Ammon's horn (tissue), 1 donor: ENCODE data around the gene OR10A3.

ENCODE experiments used
- DNase-seq: peaks from one replicate; pipeline ENCODE4 v3.0.0-alpha.2; 2016; ENCODE audit warnings: low spot score

The OR10A3 gene

DNA sequence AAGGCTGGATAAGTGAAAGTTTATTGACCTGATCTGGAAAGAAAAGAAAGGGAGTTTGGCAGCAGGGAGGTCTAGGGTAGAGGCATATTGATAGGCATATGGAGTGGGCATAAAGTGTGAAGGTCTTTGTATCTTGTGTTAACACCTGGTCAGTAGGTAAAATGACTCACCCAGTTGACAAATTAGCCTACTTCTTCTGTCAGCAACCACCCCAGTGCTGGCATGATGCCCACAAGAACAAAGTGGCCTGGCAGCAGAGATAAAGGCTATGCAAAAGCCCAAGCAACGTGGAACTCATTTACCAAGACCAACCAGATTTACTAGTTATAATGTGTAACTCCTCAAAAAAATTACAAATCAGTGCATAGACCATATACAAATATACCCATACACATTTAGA, 4.9 kb downstream of the OR10A3 start:
- no peak for DNase-seq

DNA sequence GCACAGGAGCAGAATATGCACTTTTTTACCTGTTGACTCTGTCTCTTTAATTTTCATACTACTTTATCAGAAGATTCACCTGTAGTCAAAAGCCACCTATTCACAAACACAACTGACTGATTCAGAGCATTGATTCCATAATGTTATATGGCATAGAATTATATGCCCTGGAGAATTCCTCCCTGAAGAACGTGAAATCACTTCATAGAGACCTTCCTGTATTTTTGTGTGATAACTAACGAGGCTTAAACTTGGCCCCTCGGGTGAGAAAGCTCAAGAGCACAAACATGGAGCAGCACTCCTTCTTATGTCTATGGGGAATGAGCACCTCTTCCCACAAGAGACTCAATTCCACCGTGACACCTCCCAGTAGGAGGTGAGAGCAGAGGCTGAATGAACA, 10.3 kb downstream of the OR10A3 start, which contains the start of gene OR10A6:
Gene OR10A6 (minus strand): TSS at position 101 of the 400 bp plus-strand sequence. CDS start 2,606 bp downstream, outside the sequence.
- no peak for DNase-seq

DNA sequence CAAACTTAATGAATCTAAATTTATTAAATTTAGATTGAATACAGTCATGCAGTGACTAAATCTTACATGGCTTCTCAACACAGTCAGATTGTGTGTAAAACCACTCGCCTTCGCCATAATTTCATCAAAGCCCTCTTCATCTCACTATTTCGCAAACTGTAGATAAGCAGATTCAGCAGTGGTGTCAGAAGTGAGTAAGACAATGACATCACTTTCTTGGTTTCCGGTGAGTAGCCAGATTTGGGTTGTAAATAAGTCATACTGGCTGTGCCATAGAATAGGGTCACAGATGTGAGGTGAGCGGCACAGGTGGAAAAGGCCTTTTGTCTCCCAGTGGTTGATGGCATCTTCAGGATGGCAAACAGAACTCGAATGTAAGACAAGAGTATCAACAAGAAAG, 13.9 kb downstream of the OR10A3 start:
- DNase-seq, result no peak

DNA sequence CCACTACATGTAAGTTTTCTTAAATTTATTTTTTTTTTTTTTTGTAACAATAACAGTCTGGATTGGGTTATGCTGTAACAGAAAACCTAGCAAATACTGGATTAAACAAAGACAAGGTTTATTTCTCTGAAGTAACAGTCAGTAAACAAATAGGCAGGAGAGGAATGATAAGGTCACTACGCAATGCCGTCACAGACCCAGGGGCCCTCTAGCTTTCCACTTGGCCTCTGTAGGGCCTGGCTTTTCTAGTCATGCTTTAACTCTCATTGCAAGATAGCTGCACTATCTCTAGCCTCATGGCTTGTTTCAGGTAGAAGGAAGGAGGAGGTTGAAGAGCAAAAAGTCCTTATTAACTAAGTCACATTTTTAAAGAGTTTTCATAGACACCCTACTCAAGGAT, 17.0 kb downstream of the OR10A3 start:
- no peak for DNase-seq

DNA sequence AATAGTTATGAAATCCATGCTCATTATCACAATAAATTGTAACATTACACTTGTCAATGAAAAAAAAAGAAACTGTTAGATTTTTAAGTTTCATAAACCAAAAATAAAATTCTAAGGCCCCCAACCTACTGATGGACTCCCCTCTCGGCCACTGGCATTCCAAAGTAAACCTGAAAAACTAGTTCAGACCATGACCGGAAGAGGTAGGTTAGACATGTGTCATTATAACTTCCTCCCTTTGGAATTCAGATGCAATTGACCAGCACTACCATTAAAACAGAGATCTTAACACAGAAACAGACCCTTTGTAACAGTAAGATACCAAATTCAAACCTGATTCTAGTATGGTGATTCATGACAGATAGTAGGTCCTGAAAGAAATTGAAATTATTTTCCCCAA, 23.4 kb downstream of the OR10A3 start:
- no peak for DNase-seq

DNA sequence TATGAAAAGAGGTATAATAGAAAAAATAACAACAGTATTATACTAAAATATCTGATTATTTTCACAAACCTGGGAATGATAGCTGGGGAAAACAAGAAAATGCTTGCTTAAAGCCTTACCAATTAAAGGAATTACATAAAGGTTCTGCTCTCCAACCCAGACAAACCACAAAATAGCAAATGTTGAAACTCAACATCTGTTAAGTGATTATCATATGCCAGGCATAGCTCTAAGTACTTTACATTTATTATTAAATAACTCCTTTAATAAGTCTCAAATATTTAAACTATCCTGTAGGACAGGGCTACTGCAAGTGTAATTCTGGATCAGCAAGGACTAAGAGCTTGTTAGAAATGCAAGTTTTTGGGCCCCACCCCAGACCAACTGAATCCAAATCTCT, 30.5 kb downstream of the OR10A3 start:
- no peak for DNase-seq

DNA sequence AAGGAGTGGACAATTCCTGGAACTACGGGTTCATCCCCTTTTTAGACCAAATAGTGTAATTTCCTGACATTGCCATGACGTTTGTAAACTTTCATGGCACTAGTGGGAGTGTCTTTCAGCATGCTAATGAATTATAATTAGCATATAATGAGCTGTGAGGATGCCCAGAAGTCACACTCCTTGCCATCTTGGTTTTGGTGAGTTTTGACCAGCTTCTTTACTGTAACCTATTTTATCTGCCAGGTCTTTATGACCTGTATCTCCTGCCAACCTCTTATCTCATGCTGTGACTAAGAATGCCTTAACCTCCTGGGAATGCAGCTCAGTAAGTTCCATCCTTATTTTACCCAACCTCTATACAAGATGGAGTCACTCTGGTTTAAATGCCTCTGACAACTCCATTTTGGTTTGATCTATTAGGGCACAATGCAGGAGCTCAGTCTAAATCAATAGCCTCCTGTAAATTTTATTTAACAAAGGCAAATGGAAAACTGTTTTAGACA, 31.2 kb downstream of the OR10A3 start:
- no peak for DNase-seq

DNA sequence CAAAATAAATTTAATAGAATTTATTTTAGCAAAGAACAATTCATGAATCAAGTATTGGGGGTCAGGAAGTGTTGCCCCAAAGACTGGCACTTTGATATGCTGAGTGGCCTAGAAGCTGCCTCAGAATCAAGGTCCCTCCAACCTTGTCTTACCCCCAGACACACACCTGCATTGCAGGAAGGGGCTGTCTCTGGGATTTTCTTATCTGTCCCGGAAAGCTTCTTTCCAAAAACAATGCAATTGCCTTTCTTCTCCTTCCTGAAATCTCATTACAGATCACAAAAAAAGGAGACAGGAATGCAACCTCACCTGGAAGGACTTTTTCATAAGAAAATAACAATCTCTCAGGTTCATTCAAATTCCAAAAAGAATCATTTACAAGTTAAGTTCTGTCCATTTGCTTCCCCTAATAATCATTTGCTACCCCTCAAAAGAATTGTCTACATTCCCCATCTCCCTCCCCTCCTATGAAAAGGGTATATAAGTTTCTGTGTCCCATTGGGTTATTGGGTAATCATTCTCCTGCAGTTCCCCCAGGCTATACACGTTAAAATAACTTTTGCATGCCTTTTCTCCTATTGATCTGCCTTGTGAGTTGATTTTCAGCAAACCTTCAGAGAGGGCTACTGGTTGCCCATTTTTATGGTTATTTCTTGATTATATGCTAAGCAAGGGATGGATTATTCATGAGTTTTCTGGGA, 31.8 kb downstream of the OR10A3 start:
- DNase-seq, result no peak

DNA sequence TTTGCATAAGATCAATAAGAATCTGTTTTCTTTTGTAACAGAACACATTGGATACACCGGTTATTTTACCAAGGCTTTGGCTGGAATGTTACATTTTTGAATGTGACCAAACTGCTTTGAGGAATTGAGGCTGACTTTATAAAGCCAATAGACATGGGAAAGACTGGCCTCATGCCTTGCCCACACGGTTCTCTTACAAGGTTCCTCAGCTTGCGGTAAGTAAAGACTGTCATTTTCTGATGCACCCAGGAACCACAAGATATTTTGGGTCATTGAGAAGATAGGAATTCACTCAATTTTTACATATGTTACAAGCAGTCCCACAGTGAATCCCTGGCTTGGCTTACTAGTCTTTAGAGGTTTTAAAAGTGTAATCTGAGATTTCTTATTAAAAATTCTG, 34.4 kb downstream of the OR10A3 start:
- no peak for DNase-seq

DNA sequence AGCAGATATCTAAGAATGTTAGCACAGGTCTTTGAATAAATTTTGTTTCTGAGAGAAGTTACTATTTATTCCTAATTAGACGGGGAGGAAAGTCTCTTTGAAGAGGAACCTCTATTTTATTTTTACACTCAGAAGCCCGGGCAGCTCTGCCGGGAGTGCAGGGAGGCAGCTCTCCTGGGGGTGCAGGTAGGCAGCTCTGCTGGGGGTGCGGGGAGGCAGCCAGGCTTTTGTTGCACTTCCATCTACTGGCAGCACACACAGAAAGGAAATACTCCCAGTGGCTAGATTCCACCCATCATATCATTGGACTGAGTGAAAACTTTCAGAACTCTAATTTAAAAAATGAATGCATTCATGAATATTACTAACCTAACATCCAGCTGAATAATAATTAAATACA, 35.0 kb downstream of the OR10A3 start:
- DNase-seq, result no peak

DNA sequence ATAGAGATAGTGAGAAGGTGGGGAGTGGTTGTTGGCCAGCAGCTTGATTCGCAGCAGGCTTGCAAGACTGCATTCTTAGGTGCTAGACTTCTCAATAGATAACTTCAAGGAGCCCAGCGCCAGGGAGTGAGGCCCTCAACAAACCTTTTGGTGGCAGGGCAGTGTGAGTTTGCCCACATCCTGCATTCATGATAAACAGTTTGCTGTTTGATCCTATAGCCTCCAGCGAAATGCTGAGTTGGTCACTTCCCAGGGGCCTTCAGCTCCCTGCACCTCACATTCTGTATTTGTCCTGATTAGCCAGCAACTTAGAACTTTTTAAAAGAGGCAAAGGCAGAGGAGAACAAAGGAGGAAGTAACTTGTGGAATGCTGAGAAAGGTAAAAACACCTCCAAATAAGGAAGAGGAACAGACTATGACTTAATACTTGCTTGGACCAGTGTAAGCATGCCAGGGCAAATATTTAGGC, 35.5 kb downstream of the OR10A3 start:
- DNase-seq, result no peak

DNA sequence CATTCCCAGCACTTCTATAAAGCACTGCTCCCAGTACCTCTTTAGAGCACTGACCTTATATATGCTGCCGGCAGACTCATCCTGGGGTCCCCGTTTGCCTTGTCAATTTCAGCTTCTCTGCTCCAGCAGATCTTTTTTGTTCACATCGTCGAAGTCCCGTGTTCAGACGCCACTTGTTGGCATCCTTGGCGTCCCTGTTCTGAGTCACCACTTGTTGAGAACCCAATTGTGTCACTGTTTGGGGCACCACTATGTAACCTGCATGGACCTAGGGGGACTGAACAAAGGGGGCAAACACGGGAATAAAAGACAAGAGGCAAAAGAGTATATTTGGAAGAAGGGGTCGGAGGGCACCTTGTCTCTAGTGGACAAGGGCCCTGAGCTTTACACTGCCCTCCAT, 36.0 kb downstream of the OR10A3 start:
- DNase-seq, result no peak

DNA sequence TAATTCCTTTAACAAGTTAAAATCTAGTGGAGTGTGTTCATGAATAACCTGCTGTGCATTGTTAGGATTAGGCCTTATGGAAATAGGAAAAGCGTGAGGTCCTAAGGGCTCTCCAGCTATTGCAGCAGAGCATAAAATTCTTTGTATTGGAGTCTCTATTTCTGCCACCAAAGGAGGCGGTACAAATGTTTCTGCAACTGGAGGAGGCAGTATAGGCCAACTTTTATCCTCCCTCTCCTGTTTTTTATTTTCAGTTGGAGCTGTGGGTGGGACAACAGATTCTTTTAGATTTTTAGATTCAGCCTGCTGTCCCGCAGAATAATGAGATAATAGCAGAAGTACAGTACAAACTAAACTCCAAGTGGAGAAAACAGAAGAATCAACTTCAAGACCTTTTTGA, 36.6 kb downstream of the OR10A3 start:
- DNase-seq, result peak; percentile 29

DNA sequence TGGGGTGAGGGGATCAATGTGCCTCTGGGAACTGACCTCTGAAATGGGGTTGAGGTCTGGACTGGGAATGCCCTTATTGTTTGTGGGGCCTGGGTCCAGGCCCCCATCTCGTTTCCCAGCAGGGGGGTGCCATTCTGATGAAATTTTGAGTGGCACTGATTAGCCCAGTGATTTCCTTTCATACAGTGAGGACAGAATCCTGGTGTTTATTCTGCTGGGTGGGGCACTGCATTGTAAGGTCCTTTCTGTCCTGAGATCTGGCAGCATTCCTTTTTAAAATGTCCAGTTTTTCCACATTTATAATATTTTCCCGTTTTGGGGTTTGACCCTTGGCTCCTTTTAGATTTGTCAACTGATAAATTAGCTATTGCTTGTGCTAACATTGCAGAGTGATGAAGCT, 37.6 kb downstream of the OR10A3 start:
- no peak for DNase-seq

DNA sequence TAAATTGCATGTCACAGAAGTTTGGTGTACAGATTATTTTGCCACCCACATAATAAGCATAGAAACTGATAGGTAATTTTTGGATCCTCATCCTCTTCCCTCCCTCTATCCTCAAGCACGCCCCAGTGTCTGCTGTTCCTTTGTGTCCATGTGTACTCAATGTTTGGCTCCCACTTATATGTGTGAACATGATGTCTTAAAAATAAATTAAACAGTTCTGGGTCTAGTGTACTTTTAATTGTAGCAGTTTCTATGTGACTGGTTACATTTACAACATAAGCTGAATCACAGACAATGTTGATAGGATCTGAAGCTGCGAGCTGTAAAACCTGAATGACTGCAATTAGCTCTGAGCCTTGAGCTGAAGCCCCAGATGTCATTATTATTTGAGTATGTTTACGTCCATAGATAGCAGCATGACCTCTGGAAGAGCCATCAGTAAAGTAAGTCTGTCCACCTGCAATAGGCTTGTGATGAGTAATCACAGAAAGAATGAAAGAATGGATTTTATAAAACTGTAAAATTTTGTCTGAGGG, 40.1 kb downstream of the OR10A3 start:
- peak; percentile 23 for DNase-seq

DNA sequence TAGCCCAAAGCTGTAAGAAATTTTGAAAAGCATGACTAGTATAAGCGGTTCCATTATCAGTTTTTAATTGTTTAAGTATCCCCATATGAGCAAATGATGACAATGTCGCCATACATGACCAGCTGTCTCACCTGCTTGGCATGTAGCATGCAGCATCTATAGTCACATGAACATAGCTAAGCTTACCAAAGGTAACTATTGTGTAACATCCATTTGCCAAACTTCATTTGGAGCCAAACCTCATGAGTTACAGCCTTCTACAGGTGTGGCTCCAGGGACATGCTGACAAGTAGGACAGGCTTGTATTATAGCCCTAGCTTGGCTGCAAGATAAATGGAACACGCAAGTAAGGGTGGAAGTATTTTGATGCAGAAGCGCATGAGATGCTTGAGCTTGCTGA, 40.8 kb downstream of the OR10A3 start:
- DNase-seq, result no peak

DNA sequence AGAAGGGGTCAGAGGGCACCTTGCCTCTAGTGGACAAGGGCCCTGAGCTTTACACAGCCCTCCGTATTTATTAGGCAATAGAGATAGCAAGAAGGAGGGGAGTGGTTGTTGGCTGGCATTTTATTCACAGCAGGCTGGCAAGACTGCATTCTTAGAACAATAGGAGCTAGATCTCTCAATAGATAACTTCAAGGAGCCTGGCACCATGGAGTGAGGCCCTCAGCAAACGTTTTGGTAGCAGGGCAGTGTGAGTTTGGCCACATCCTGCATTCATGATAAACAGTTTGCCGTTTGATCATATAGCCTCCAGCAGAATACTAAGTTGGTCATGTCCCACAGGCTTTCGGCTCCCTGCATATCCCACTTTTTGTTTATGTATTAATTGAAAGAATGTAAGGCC, 42.1 kb downstream of the OR10A3 start:
- DNase-seq, result no peak

DNA sequence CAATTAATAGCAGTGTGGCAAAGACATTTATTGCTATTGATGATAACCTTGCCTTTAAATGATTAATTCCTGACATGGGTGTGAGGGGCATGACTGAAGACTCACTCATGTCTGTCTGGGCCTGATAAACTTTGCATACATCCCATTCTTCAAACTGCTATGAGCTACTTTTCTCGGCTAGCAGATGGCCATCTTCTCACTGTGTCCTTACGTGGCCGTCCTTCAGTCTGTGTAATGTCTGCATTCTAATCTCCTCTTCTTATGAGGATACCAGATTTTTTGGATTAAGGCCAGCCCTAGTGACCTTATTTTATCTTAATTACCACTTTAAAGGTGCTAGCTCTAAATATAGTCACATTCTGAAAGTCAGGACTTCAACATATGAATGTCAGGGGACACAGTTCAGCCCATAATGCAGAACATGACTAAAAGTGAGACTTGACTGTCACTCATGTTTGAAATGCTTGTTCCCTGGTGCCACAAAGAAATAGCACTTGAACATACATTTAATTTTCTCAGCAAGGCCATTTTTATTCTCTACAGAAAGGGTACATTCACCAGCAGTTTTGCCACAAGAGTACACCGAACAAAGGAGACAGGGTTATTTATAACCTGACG, 42.7 kb downstream of the OR10A3 start:
- DNase-seq, result no peak

DNA sequence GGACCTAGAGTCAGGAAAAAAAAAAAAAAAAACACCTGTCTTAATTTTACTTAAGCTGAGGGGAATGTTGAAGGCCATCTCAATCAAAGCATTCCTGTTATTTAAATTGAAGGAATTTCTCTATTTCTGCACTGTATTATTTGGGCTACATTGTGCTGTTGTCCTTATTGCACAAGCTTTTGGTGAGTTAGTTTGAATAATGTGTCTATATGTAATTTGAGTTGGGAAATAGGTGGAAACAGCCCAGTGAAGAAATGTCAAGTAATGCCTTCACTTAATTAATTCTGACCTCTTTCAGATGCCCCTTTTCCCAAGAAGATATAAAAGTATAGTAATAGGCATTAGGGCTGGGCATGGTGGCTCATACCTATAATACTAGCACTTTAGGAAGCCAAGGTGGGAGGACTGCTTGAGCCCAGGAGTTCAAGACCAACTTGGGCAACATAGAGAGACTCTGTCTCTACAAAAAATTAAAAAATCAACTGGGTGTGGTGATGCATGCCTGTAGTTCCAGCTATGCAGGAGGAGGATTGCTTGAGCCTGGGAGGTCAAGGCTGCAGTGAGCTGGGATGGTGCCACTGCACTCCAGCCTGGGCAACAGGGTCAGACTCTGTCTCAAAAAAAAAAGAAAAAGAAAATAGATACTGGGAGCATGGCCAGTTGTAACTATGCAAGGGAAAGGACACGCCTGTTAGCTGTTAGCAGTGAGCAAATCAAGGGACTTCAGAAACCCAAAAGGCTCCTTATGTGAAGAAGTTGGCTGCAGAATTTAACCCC, 45.3 kb downstream of the OR10A3 start:
- DNase-seq, result no peak

DNA sequence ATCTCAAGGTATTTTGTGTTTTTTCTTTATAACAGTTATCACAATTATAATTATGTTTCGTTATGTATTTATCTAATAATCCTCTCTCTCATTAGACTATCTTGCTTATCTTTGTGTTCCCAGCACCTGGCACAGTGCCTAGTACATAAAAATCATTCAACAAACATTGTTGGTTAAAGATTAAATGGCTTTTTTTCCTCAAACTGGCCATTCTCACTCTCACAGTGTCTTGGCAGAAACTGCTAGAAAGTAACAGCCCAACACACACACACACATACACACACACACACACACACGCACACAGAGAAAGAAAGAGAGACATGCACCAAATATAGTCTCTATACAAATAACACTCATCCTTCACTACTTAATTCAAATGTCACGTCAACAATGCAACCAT, 47.3 kb downstream of the OR10A3 start:
- no peak for DNase-seq

DNA sequence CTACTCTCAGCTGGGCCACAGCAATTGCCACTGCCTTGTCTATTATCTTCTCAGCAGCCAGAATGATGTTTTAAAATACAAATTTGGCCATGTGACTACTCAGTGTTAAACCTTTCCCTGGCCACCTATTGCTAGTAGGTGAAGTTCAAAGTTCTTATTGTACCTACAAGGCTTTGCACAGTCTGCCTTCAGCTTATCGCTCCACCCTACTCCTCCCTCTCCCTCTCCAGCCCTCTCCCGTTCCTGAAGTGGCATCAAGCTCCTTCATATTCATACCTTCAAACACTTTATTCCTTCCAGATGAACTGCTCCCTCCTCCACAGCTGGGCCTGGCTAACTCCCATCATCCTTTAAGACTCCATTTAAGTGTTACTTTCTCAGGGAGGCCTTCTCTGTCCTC, 47.7 kb downstream of the OR10A3 start:
- no peak for DNase-seq

DNA sequence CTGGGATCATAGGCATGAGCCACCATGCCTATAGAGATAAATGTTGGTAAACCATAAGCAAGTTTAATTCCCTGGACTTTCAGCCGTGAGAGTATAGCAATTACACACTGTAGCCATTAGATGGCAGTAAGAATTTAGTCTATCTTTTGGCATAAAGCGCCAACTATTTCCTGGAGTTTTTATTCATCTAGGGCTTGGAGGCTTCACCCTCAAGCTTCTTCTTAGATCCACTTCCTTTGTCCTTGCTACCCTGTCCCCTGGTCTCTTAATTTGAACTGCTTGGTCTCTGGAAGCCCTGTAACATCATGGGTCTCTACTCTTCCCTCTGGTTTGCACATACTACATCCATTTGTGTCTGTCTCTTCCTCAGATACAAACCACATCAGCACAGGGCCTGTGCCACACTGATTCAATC, 48.7 kb downstream of the OR10A3 start:
- peak; percentile 51 for DNase-seq
